A673 (cell line): ENCODE data around the gene RGS2. TPM values are rescaled to one million over a fixed set of nuclear protein-coding genes. Genes with fewer than 3 reads are reported as not detected.

Experiments
- BruUV-seq: library from RNA; stranded (reverse); fragments of 400-500 nt; replicated peaks from 2 replicates; lab custom pipeline; 2021; lab: Mats Ljungman, UMichigan
- CTCF ChIA-PET: fragments of 300-600 bp; sonication (Branson Sonifier 250); formaldehyde crosslinking; loops from one replicate; lab custom pipeline; 2022; ENCODE audit warnings: antibody characterized with exemption; lab: Charles Lee
- POLR2A ChIA-PET: fragments of 300-600 bp; sonication (Branson Sonifier 250); formaldehyde crosslinking; loops from one replicate; lab custom pipeline; 2022; ENCODE audit warnings: antibody characterized with exemption; ENCODE audit not compliant: low non-redundant PET; lab: Charles Lee
- DNase-seq: peaks from one replicate; pipeline ENCODE4 v3.0.0-alpha.2; 2015; ENCODE audit warnings: low spot score
- H3K27ac ChIP-seq: fragments of 200-600 bp; sonication (generic); 2 replicates; pipeline ENCODE4 v1.5.1; 2016; ENCODE audit warnings: mixed run types, low read depth, mild to moderate bottlenecking, mixed read lengths, antibody characterized with exemption, low read length; ENCODE audit not compliant: poor library complexity, severe bottlenecking
- H3K27me3 ChIP-seq: fragments of 200-600 bp; sonication (generic); replicated peaks from 2 replicates; pipeline ENCODE4 v1.6.1; 2017; ENCODE audit warnings: mixed run types, low read depth, mild to moderate bottlenecking, mixed read lengths, antibody characterized with exemption, low read length; ENCODE audit not compliant: insufficient read depth, poor library complexity
- H3K36me3 ChIP-seq: fragments of 200-600 bp; sonication (generic); 2 replicates; pipeline ENCODE4 v1.6.1; 2016; ENCODE audit warnings: mixed run types, mild to moderate bottlenecking, mixed read lengths, antibody characterized with exemption, low read length; ENCODE audit not compliant: insufficient read depth, poor library complexity, severe bottlenecking
- H3K4me1 ChIP-seq: fragments of 200-600 bp; sonication (generic); 2 replicates; pipeline ENCODE4 v1.6.1; 2017; ENCODE audit warnings: mixed run types, mild to moderate bottlenecking, mixed read lengths, antibody characterized with exemption, low read length; ENCODE audit not compliant: insufficient read depth, poor library complexity, severe bottlenecking
- H3K4me3 ChIP-seq: fragments of 200-600 bp; sonication (generic); 2 replicates; pipeline ENCODE4 v1.5.1; 2016; ENCODE audit warnings: low read depth, mixed run types, mild to moderate bottlenecking, mixed read lengths, low read length; ENCODE audit not compliant: poor library complexity, severe bottlenecking
- H3K9me3 ChIP-seq: fragments of 200-600 bp; sonication (generic); 2 replicates; pipeline ENCODE4 v1.6.1; 2016; ENCODE audit warnings: mixed run types, low read depth, mild to moderate bottlenecking, mixed read lengths, antibody characterized with exemption, low read length; ENCODE audit not compliant: poor library complexity, severe bottlenecking
- CTCF ChIP-seq: fragments of 300-800, 200-600 bp; sonication (generic); conservative IDR thresholded peaks from 2 replicates; pipeline ENCODE4 v1.5.1; 2017; ENCODE audit warnings: low read depth, mild to moderate bottlenecking, antibody characterized with exemption, low read length, moderate library complexity, mixed read lengths
- EZH2 ChIP-seq: fragments of 200-600 bp; sonication (generic); IDR thresholded peaks from 2 replicates; pipeline ENCODE4 v1.6.1; 2017; ENCODE audit warnings: borderline replicate concordance, low read depth, mild to moderate bottlenecking, mixed read lengths, antibody characterized with exemption, low read length; ENCODE audit not compliant: poor library complexity, severe bottlenecking
- intact Hi-C: fragments of 100-400 bp; cut with micrococcal nuclease; formaldehyde crosslinking; loops from one replicate; pipeline ENCODE4 v1.10.0; 2022; ENCODE audit not compliant: unreplicated experiment
- total RNA-seq: library from RNA; stranded (reverse); gene quantifications from 2 replicates; pipeline ENCODE4 v1.2.3, GENCODE V29; 2021

Gene RGS2
- total RNA-seq, 1 experiment from 2014 or later, result 24.7 TPM

GRCh38 chr1:192768463-192768862, 40.4 kb upstream of the RGS2 start:
- no peak for TF ChIP-seq EZH2
- no peak for TF ChIP-seq CTCF
- Histone ChIP-seq H3K4me3 (no peak overlapping the region), H3K27ac (no peak overlapping the region), H3K4me1 (no peaks in the 10 kb centered on the region), H3K36me3 (no peaks in the 10 kb centered on the region), H3K27me3 (no peaks in the 10 kb centered on the region), H3K9me3 (no peaks in the 10 kb centered on the region)
- DNase-seq, result no peak
- ChIA-PET POLR2A (no interaction called here), CTCF (no interaction called here)
- no TSS peak for BruUV-seq
- intact Hi-C loops, result no loop called here

- BruUV-seq, result no TSS peak
- no peaks in the 10 kb centered on the region for H3K27me3 ChIP-seq
- no peak for DNase-seq
- no peak for TF ChIP-seq EZH2
- ChIA-PET CTCF (no interaction called here), POLR2A (no interaction called here)
- intact Hi-C loops, result no loop called here
- no peak overlapping the region for H3K4me3 ChIP-seq
- H3K27ac ChIP-seq, result no peak overlapping the region
- H3K9me3 ChIP-seq, result no peaks in the 10 kb centered on the region
- no peaks in the 10 kb centered on the region for H3K4me1 ChIP-seq
- H3K36me3 ChIP-seq, result no peaks in the 10 kb centered on the region
These were observed 37.5 kb upstream of the RGS2 start for GRCh38 chr1:192771341-192771740.

- Histone ChIP-seq H3K4me3 (no peak overlapping the region), H3K27ac (no peak overlapping the region), H3K27me3 (no peaks in the 10 kb centered on the region), H3K36me3 (no peaks in the 10 kb centered on the region), H3K4me1 (no peaks in the 10 kb centered on the region), H3K9me3 (no peaks in the 10 kb centered on the region)
- TF ChIP-seq EZH2 (no peak), CTCF (no peak)
- intact Hi-C loops, result no loop called here
- no TSS peak for BruUV-seq
- ChIA-PET POLR2A (no interaction called here), CTCF (no interaction called here)
- DNase-seq, result no peak
These were observed 33.2 kb upstream of the RGS2 start for GRCh38 chr1:192775631-192776030.

- Histone ChIP-seq H3K36me3 (no peaks in the 10 kb centered on the region), H3K9me3 (no peaks in the 10 kb centered on the region), H3K4me3 (no peak overlapping the region), H3K27ac (no peak overlapping the region), H3K4me1 (no peaks in the 10 kb centered on the region), H3K27me3 (no peaks in the 10 kb centered on the region)
- intact Hi-C loops, result no loop called here
- BruUV-seq, result no TSS peak
- DNase-seq, result no peak
- TF ChIP-seq EZH2 (no peak), CTCF (no peak)
- ChIA-PET POLR2A (no interaction called here), CTCF (no interaction called here)
These were observed 32.6 kb upstream of the RGS2 start for GRCh38 chr1:192776206-192776605.
